GM18868 (cell line): ENCODE data around the gene IQCK.
A peak's percentile ranks its signal among the peaks of the same experiment; 100 is the strongest.

Experiments
- ATAC-seq: cut with Tn5 transposase; IDR thresholded peaks from one replicate; pipeline ENCODE4 v1.9.1; 2021; ENCODE audit warnings: mild to moderate bottlenecking, moderate library complexity; ENCODE audit not compliant: unreplicated experiment

The IQCK gene

DNA sequence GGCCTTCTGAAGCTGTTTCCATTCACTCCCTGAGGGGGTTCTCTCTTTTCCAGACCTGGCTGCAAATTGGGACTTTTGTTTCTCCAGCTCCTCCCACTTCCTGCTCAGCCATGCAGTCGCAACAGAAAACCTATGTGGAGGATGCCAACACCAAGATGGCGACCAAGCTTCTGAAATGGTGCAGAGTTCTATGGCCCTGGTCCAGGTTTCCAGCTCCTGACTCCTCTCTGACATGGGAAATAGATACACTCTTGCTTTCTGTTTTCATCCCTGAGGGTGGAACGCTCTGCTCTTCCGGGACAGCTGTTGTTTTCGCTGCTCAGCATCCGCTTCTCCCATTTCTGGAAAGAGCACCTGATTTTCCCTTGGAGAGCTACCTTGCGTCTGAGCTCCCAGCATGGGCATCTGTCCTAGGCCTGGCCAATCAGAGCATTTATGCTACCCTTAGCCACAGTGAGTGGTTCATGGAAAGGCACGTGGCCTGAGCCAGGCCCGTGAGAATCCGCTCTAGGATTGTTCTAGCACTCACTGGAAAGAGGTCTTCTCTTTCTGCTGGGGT lies 158.5 kb downstream of the IQCK start:
- no peak for ATAC-seq

GRCh38 chr16:19878757-19879156 lies 160.7 kb downstream of the IQCK start:
- no peak for ATAC-seq

DNA sequence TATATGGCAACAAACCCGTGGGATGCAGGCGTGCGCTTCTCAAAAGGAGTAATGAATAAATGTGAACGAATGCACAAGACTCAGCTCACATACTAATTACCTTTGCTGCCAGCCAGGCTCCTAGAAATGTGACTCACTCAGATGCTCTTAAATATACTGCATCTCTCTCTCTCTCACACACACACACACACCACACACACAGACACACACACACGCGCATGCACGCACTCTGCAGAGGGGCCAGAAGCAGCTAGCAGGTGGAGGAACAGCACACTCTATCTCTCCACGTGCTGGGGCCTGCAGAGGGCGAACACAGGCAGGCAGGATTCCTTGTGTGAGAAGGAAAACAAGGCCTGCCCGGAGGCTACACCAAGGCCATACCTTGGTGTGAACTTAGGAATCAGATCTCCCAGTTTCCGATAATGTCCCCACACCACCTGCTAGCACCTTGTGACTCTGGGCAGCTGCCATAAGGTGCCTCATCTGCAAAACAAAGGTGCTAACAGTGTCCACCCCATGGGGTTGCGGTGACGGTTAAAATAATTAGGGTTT lies 161.2 kb downstream of the IQCK start:
- ATAC-seq = no peak

DNA sequence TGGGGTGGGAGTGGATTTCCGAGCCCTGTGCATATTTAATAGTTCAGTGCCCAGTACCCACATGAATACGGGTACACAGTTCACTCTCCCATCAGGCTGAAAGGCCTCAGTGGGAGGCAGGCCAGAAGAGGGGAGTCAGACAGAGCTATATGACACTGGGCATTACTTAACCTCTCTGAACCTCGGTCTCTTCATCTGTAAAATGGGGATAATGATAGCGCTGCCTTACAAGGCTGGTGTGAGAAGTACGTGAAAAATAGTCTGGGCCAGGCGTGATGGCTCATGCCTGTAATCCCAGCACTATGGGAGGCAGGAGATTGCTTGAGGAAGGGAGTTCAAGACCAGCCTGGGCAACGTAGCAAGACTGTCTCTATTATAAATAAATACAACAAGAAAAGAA lies 163.0 kb downstream of the IQCK start:
- ATAC-seq = no peak

GRCh38 chr16:19881783-19882182 lies 163.7 kb downstream of the IQCK start:
- ATAC-seq = no peak

GRCh38 chr16:19882186-19882585 lies 164.1 kb downstream of the IQCK start:
- ATAC-seq = no peak

DNA sequence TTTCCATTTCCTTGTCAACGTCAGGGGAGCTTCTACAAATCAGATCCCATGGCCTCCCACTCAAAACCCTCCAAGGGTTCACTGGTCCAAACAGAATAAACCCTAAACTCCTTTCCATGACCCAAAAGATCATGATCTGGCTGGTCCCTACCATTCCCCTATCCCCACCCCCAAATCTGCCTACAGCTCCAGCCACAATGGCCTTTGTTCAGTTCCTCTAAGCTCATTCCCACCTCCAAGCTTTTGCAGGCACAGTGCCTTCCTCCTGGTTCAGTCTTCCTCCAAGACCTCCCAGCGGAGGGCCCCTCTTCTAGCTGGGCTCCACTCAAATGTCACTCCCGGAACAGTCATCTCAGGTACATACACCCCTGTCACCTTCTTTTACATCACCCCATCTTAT lies 164.6 kb downstream of the IQCK start:
- no peak for ATAC-seq

DNA sequence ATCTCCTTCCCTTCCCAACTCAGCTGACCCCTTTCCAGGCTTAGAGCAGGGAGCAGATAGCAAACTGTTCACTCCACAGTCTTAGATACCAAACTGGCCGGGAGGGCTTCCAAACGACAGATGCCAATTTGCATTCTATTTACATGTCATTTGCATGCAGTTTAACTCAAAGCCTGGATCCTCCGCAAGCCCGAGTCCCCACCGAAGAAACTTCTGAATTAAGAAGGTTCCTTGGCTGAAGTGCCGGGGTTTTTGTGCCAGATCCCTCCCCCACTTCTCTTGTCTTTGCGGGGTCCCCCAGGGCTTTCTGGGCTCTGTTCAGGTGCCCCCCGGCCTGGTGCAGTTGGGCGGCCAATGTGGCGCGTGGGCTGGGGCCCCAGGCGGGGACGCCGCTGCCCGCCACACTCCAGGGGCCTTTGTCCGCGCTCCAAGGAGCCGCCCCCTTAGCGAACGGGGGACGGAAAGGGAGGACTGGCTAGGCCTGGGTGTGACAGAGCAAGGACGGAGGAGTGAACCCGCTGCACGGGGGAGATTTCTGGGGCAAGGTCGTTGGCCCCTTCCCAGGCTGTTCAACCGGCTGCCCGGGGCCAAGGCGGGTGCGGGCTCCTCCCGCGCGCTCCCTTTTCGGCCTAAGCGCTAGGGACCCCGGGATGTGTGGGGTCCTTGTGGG lies 165.4 kb downstream of the IQCK start:
- no peak for ATAC-seq

- no peak for ATAC-seq
Measured at GRCh38 chr16:19883966-19884485, 166.0 kb downstream of the IQCK start.

DNA sequence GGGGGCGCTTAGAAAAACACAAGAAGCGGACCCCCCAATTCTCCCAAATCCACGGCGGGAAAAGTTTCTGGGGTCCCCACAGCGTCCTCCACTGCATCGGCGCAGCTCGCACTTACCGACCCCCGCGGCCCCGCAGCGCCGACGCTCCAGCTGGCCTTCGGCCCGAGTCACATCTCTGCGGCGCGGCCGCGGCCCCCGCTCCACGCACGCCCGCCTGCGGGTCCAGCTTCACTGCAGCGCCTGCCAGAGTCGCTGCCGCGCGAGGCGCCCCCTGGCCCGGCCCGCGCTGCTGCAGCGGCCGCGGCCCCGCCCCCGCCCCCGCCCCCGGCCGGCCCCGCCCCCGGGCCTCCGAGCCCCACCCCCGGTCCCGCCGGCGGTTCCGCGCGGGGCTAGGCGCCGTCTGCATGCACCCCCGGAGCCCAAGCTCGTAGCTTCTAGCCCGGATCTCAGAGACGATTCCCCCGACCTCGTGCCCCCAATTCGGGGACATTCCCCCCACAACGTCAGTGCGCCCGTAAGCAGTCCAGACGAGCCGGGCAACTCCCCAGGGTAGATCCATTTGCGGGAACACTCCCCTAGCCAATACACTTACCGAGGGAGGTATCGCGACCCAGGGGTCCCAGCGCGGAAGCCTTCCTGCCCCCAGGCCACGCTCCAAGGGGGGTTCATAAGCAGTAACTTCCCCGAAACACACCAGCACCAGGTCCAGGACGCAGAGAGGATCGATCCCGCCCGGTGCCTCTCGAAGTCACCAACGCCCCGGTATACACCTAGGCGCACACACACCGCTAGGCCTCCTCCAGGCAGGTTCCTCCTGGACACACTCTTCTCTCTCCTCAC lies 166.8 kb downstream of the IQCK start, which contains the start of gene GPRC5B:
Gene GPRC5B (minus strand): TSS at position 238 of the 840 bp plus-strand sequence. CDS start 12,003 bp downstream, outside the sequence.
- ATAC-seq = no peak

DNA sequence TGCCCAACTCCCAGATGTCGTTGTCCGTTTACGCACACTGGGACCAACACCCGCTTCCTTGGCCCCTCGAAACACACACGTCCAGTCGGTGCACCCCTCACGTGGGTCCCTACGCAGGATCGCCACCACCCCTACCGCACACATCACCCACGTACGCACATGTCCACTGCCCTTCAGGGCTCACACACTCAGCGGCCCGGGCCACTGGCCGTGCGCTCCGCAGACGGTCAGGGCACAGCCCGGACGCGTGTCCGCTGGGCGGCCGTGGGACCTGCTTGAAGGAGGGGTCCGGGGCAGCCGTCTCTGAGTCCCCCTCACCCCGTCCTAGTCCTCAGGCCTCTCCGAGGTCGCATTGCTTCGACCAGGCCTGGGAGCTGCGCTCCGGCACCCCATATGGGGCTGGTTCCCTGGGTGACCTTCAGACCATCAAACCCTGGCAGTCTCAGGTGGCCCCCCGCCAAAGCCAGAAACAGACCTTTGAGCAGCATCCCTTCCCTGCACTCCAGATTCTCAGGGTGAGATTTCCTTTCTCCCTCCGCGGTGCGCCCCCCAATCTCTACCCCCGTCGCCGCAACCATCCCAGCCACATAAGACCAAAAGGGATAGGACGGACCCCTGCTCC lies 167.5 kb downstream of the IQCK start:
- ATAC-seq = no peak

DNA sequence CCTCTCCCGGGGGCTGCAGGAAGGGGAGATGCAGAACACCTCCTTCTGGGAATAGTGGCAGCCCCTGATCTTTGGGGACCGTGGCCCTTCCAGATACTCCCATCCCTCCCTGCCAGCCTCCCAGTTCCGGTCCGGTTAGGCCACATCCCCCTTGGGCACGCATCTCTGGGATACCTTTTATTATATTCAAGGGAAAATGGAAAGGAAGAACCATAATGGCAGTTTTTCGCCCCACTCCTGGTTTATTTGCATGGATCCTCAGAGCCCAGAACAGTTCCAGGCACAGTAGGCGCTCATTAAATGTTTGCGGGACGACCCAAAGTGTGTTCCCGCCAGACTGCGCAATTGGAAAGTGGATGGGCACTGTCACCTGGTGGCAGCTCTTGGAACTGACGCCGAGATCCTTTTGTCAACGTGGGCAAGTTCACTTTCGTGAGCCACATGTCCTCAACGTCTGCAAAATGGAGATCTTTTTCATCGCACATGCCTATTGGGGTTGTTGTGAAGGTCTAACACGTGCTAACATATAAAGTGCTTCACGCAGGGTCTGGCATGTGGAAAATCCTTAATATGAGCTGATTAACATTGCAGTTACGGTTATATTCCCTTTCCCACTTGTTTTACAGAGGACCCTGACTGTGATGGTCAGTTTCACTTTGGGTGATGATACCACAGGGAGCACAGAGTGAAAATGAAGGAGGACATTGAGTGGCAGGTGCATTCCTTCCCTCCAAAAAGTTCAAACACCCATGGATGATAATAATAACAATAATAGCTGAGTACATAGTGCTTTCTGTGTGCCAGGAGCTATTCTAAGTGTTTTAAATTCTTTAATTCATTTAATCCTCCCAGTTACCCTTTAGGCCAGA lies 168.2 kb downstream of the IQCK start:
- peak; percentile 74 for ATAC-seq

GRCh38 chr16:19888834-19889233 lies 170.8 kb downstream of the IQCK start:
- ATAC-seq = no peak

GRCh38 chr16:19890901-19891300 lies 172.8 kb downstream of the IQCK start:
- ATAC-seq = no peak

DNA sequence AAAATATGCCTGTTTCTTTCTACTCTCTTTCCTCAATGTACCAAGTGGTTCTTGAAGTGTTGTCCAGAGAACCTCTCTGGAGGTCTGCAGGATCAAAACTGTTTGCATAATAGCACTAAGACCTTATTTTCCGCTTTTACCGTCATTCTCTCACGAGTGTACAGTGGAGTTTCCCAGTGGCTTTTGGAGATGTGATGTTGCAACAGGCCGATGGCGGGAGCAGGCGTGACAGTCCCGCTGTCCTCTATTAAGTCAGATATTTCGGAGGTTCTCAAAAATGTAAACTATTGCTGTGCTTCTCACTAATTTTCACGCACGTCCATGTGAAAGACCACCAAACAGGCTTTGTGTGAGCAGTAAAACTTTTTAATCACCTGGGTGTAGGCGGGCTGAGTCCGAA lies 174.8 kb downstream of the IQCK start:
- no peak for ATAC-seq

GRCh38 chr16:19894586-19894985 lies 176.5 kb downstream of the IQCK start:
- ATAC-seq = no peak

- ATAC-seq = no peak
Measured at GRCh38 chr16:19896951-19897350, 178.9 kb downstream of the IQCK start.

- ATAC-seq = no peak
Measured at GRCh38 chr16:19898166-19898565, 180.1 kb downstream of the IQCK start.

- no peak for ATAC-seq
Measured at GRCh38 chr16:19898924-19899604, 181.0 kb downstream of the IQCK start.

DNA sequence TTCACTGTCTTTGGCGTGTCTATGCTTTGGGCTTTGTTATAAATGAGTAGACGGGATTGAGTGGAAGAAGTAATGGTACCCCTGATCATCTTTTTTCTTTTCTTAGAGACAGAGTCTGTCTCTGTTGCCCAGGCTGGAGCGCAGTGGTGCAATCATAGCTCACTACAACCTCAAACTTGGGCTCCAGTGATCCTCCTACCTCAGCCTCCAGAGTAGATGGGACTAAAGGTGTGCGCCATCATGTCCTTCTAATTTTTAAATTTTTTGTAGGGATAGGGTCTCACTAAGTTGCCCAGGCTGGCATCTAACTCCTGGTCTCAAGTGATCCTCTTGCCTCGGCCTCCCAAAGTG lies 181.5 kb downstream of the IQCK start:
- no peak for ATAC-seq
